ENCODE data around the gene TIAM2.

Gene TIAM2

GRCh38 chr6:155171109-155171746 is 176.1 kb downstream of the TIAM2 start:
- no peak overlapping the region for H3K27ac ChIP-seq (ENCODE audit: low read length)
- TF ChIP-seq EZH2phosphoT487 (IDR thresholded peaks at IDR 0.05; ENCODE audit: low read length) = no peak
- no peak for TF ChIP-seq CTCF (IDR thresholded peaks at IDR 0.05; ENCODE audit: low read length)
- no peak for TF ChIP-seq EZH2 (optimal IDR thresholded peaks at IDR 0.05; ENCODE audit: low read depth, low read length)
- H3K4me1 ChIP-seq (ENCODE audit: low read length) = no peaks in the 10 kb centered on the region
- no peak overlapping the region for H3K4me3 ChIP-seq (ENCODE audit: low read length)
- no peaks in the 10 kb centered on the region for H3K79me2 ChIP-seq (ENCODE audit: low read length)
- no peak overlapping the region for H3K9ac ChIP-seq (ENCODE audit: low read length)
- no peak overlapping the region for H2AFZ ChIP-seq (ENCODE audit: low read length)
- H3K27me3 ChIP-seq (replicated peaks; ENCODE audit: insufficient read depth, low read length) = no peaks in the 10 kb centered on the region
- no peaks in the 10 kb centered on the region for H3K9me2 ChIP-seq (replicated peaks; ENCODE audit: insufficient read depth, low read length)
- H3K36me3 ChIP-seq (replicated peaks; ENCODE audit: insufficient read depth, low read length) = no peaks in the 10 kb centered on the region
- H3K9me3 ChIP-seq (replicated peaks; ENCODE audit: insufficient read depth, low read length) = no peaks in the 10 kb centered on the region
- no peaks in the 10 kb centered on the region for H4K20me1 ChIP-seq (ENCODE audit: insufficient read depth, low read length)
- no peaks in the 10 kb centered on the region for H3F3A ChIP-seq (ENCODE audit: insufficient read depth, low read length)
- no peak overlapping the region for H3K4me2 ChIP-seq (ENCODE audit: low read depth, low read length)
- DNase-seq = no peak

DNA sequence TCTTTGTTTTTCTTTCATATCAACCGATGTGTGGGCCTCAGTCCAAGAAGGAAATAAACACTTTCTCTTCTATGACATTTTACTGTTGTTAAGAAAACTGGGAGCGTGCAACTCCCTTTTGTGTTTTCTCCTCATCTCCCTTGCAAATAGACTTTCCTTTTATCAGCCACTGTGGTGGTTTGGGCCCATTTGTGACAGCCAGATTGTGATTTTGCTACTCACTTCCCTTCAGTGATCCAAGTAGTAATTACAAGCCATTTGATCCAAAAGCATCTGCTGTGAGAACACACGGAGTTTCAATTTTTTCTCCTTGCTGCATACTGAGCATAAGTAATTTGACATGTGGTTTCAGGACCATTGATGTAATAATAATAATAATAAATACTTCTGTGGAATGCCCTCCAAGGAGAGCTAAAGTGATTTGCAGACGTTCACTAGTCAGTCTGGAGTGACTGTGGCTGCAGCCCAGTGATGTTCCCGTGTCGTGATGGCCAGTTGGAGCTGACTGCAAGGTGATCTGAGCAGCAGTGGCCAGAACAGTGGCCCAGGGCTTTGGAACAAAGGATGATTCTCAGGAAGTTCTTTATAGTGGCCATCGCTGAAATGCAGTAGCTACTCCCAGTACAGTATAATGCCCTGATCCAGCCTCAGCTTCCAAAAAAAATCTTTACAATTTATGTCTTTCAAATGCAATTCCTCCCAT is 176.8 kb downstream of the TIAM2 start:
- H3F3A ChIP-seq (ENCODE audit: insufficient read depth, low read length) = no peaks in the 10 kb centered on the region
- H3K9ac ChIP-seq (ENCODE audit: low read length) = no peak overlapping the region
- H3K4me3 ChIP-seq (ENCODE audit: low read length) = no peak overlapping the region

GRCh38 chr6:155173488-155173887 is 178.4 kb downstream of the TIAM2 start:
- no peak overlapping the region for H3K4me2 ChIP-seq (ENCODE audit: low read depth, low read length)
- no peaks in the 10 kb centered on the region for H3K9me2 ChIP-seq (replicated peaks; ENCODE audit: insufficient read depth, low read length)
- no peaks in the 10 kb centered on the region for H3K79me2 ChIP-seq (ENCODE audit: low read length)
- H3K9me3 ChIP-seq (replicated peaks; ENCODE audit: insufficient read depth, low read length) = no peaks in the 10 kb centered on the region
- no peaks in the 10 kb centered on the region for H3K27me3 ChIP-seq (replicated peaks; ENCODE audit: insufficient read depth, low read length)
- H3K27ac ChIP-seq (ENCODE audit: low read length) = no peak overlapping the region
- H4K20me1 ChIP-seq (ENCODE audit: insufficient read depth, low read length) = no peaks in the 10 kb centered on the region
- no peaks in the 10 kb centered on the region for H3K36me3 ChIP-seq (replicated peaks; ENCODE audit: insufficient read depth, low read length)
- no peaks in the 10 kb centered on the region for H3F3A ChIP-seq (ENCODE audit: insufficient read depth, low read length)
- H3K4me1 ChIP-seq (ENCODE audit: low read length) = no peaks in the 10 kb centered on the region
- no peak overlapping the region for H2AFZ ChIP-seq (ENCODE audit: low read length)
- TF ChIP-seq EZH2phosphoT487 (IDR thresholded peaks at IDR 0.05; ENCODE audit: low read length) = no peak
- TF ChIP-seq CTCF (IDR thresholded peaks at IDR 0.05; ENCODE audit: low read length) = no peak
- TF ChIP-seq EZH2 (optimal IDR thresholded peaks at IDR 0.05; ENCODE audit: low read depth, low read length) = no peak
- H3K9ac ChIP-seq (ENCODE audit: low read length) = no peak overlapping the region
- DNase-seq = no peak
- H3K4me3 ChIP-seq (ENCODE audit: low read length) = no peak overlapping the region

More for the DNA sequence above, 176.8 kb downstream of the TIAM2 start:
- H3K9me3 ChIP-seq (replicated peaks; ENCODE audit: insufficient read depth, low read length) = no peaks in the 10 kb centered on the region
- H3K9me2 ChIP-seq (replicated peaks; ENCODE audit: insufficient read depth, low read length) = no peaks in the 10 kb centered on the region
- H4K20me1 ChIP-seq (ENCODE audit: insufficient read depth, low read length) = no peaks in the 10 kb centered on the region
- no peak for DNase-seq
- H3K36me3 ChIP-seq (replicated peaks; ENCODE audit: insufficient read depth, low read length) = no peaks in the 10 kb centered on the region
- TF ChIP-seq EZH2 (optimal IDR thresholded peaks at IDR 0.05; ENCODE audit: low read depth, low read length) = no peak
- no peak for TF ChIP-seq CTCF (IDR thresholded peaks at IDR 0.05; ENCODE audit: low read length)
- no peak for TF ChIP-seq EZH2phosphoT487 (IDR thresholded peaks at IDR 0.05; ENCODE audit: low read length)
- no peak overlapping the region for H3K4me2 ChIP-seq (ENCODE audit: low read depth, low read length)
- H3K79me2 ChIP-seq (ENCODE audit: low read length) = no peaks in the 10 kb centered on the region
- no peak overlapping the region for H3K27ac ChIP-seq (ENCODE audit: low read length)
- no peaks in the 10 kb centered on the region for H3K27me3 ChIP-seq (replicated peaks; ENCODE audit: insufficient read depth, low read length)
- H3K4me1 ChIP-seq (ENCODE audit: low read length) = no peaks in the 10 kb centered on the region
- no peak overlapping the region for H2AFZ ChIP-seq (ENCODE audit: low read length)

All from MM.1S (cell line).